HG02610 (cell line): ENCODE results near the gene MAML1.
"Not testable (repeated sequence)": the region's sequence is repeated elsewhere in the genome, so short reads cannot be mapped to it uniquely, and the experiment has no call there.

ENCODE experiments used
- ATAC-seq: cut with Tn5 transposase; IDR thresholded peaks from one replicate; pipeline ENCODE4 v1.9.1; 2021; ENCODE audit warnings: mild to moderate bottlenecking, moderate library complexity; ENCODE audit not compliant: unreplicated experiment

Gene MAML1

DNA sequence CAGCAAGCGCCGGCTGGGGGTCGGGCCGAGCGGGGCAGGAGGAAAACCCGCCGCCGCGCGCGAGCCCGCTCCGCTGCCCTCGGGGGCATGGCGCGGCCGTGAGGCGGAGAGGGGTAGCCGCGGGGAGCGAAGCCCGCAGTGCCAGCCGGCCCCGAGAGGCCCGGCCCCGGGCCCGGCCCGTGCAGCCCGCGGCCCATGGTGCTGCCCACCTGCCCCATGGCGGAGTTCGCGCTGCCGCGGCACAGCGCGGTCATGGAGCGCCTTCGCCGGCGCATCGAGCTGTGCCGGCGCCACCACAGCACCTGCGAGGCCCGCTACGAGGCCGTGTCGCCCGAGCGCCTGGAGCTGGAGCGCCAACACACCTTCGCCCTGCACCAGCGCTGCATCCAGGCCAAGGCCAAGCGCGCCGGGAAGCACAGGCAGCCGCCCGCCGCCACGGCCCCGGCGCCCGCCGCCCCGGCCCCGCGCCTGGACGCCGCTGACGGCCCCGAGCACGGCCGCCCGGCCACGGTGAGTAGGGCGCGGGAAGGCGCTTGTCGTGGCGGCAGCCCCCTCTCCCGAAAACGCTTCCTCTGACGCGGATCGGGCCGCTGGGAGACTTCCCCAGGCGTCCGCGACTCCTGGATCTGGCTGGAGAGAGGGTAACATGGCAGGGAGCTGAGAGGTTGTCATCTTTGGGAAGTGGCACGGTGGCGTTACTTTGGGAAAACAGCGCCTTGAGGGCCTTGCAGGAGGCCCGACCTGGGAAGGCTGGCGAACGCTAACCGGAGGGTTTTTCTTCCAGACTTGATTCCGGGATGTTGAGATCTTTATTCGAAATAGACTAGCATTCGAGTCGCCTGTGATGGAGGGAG lies 523 bp downstream of the MAML1 start:
- peak; percentile 21 for ATAC-seq

DNA sequence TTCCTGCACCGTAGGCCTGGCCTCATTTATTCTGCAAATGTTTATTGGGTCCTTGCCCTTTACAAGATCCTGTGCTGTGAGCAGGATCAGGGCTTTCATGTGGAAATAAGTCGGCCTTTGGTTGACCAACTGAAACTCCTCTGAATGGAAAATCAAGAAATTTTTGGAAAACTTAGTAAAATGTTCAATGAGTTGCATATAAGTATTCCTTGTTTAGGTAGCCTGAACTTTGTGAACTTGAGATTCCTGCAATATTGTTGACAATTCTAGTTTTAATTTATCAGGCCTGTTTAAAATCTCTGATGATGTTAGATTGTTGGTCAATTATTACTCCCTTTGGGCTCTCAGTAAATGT lies 1.1 kb downstream of the MAML1 start:
- no peak for ATAC-seq

DNA sequence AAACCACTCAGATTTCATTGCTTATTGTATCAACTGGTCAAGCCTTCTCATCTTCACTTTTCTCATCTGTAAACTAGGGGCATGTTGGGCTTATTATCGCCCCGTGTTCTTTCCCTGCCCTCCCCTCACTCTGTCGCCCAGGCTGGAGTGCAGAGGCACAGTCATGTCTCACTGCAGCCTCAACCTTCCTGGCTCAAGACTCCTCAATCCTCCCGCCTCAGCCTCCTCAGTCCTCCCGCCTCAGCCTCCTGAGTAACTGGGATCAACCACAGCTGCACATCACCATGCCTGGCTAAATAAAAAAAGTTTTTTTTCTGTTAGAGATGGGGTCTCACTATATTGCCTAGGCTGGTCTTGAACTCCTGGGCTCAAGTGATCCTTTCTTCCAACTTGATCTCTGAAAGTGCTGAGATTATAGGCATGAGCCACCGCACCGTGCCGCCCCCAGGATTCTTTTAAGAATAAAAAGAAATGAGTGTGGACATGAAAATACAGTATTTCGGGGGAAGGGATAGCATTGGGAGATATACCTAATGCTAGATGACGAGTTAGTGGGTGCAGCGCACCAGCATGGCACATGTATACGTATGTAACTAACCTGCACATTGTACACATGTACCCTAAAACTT lies 2.0 kb downstream of the MAML1 start:
- ATAC-seq, result no peak

DNA sequence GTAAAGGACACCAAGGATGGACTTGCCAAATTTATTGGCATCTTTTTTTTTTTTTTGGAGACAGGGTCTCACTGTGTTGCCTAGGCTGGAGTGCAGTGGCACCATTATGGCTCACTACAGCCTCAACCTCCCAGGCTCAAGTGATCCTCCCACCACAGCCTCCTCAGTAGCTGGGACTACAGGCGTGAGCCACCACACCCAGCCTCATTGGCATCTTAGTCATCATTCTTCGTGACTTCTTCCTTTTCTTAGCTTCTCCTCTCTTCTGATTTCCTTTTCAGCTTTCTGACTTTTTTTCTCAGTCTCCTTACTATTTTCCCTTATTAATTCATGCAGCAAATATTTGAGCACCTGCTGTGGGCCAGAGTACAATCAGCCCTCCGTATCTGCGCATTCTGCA lies 6.1 kb downstream of the MAML1 start:
- no peak for ATAC-seq

DNA sequence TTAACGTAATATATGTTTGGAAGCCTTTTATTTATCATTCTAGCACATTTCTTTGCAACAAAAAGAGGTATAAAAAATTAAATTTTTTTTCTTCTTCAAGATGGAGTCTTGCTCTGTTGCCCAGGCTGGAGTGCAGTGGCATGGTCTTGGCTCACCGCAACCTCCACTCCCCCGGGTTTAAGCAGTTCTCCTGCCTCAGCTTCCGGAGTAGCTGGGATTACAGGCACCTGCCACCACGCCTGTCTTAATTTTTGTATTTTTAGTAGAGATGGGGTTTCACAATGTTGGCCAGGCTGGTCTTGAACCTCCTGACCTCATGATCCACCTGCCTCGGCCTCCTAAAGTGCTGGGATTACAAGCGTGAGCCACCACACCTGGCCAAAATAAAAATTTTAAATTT lies 11.5 kb downstream of the MAML1 start:
- not testable (repeated sequence) for ATAC-seq

DNA sequence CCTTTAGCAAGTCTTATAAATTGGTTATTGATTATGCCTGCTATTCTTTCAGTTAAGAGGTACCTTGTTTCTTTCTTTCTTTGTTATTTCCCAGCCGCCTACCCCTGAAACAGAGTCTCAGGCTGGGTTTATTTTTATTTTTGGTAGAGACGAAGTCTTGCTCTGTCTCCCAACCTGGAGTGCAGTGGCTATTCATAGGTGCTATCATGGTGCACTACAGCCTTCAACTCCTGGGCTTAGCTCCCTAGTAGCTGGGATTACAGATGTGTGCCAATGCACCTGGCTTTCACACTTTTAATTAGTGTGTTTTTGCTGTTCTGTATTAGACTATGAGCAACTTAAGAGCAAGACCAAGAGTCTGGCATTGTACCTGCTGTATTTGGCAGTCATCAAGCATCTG lies 14.2 kb downstream of the MAML1 start:
- ATAC-seq, result no peak

DNA sequence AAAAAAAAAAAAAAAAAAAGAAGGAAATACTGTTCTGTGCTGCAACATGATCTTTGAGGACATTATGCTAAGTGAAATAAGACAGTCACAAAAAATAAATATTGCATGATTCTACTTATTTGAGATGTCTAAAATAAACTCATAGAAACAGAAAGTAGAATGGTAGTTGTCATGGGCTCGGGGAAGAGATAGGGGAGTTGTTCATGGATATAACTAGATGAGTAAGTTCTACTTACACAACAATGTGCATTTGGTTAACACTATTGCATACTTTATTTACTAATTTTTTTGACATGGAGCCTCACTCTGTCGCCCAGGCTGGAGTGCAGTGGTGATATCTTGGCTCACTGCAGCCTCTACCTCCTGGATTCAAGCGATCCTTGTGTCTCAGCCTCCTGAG lies 15.2 kb downstream of the MAML1 start:
- ATAC-seq, result no peak

DNA sequence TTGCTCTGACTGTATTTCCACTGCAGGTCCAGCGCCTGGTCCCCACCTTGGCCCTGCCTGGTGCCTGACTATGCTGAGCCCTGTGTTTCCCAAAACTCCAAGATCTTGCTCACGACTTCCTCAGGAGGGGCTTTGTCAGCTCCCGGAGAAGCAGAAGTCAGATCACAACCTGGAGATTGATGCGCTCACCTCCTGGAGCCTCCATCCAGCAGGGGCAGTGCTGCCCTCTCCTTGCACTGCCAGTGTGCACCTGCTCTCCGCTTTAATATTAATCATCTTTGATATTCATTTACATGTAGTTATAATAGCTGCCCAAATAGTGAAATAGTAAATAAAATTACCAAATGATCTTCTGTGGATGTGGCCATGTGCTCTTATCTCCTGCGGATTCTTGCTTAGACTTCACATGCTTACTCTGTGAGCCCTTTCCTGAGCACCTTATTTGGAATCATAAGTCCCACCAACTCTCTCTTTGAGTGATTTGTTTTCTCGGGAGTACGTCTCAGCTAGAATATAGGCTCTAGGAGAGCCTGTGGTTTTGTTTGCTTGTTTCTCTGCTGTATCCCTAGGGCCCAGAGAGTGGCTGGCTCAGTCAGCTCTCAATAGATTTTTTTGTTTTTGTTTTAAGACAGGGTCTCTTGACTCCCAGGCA lies 17.4 kb downstream of the MAML1 start:
- ATAC-seq, result no peak

DNA sequence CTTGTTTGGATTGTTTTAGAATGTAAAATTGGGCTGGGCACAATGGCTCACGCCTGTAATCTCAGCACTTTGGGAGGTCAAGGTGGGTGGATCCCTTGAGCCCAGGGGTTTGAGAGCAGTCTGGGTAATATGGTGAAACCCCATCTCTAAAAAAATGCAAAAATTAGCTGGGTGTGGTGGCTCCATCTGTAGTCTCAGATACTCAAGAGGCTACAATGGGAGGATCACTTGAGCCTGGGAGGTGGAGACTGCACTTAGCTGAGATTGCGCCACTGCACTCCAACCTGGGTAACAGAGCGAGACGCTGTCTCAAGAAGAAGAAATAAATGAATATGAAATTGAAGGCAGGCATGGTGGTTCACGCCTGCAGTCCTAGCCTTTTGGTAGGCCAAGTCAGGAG lies 21.3 kb downstream of the MAML1 start:
- no peak for ATAC-seq

DNA sequence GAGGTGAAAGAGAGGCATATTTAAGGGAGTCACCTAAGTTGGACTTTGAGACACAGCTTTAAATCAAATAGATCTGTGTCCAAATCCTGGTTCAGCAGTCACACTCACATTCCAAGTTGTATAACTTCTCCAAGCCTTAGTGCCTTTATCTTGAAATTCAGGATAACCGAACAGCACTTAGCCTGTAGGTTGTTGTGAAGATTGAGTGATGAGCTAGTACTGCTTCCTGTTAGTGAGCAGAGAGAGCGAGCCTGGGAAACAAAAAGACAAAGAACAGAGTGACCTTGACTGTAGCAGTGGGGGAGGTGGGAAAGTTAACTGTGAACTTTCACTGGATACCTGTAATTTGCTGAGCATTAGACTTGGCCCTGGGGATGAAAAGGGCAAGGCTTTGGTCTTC lies 22.4 kb downstream of the MAML1 start:
- no peak for ATAC-seq

DNA sequence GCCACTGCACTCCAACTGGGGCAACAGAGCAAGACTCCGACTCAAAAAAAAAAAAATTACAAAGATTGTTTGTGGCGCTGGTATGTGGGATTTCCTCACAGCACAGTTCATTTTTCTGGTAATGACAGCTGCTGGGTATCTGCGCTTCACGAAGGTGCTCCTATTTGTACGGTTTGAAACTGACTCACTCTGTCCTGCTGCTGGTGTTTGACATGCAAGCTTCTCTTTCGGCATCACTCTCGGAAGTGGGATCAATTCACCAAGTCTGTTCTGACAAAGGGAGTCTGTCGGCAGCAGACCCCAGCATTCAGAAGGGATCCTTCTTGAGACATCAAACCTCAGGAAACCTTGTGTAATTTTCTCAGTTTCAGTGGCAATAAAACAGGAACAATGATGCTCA lies 26.3 kb downstream of the MAML1 start:
- no peak for ATAC-seq

DNA sequence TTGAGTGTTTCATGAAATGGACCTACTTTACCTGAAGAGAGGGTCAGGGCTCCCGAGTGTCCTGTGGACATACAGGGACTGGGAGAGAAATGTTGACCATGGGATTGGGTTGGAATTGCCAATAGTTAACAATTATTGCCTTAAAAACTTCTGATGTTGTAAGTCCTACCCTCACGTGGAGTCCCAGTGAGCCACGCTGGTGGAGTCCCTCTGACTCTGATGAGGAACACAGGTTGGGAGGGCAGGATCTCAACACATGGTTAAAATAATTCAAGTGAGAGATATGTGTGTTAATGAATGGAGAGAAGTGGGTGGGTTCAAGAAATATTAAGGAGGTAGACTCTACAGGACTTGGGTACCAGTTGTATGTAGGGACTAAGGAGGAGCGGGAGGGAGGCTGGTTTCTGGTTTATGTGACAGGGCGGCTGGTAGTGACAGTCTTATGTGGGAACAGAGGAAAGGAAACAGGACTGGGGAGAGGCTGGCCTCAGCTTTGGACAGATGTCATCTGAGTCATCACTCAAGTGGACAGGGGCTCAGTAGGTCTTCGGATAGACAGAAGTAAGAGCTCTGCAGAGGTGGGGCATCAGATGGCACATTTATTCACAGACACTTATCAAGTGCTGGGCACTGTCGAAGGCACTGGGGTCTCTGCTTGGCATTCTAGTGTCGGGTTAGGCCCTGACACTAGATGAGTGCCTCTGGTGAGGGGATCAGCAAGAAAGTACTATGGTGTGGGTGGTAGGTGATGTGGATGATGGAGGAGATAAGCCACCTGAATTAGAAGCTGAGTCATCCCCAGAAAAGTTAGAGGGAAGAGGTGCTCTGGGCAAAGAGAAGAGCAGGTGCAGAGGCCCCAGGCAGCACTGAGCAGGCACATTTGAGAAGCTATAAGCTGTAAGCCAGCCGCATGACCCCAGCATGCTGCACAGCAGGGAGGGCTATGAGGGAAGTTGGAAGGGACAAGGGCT lies 27.2 kb downstream of the MAML1 start:
- ATAC-seq, result peak; percentile 47

DNA sequence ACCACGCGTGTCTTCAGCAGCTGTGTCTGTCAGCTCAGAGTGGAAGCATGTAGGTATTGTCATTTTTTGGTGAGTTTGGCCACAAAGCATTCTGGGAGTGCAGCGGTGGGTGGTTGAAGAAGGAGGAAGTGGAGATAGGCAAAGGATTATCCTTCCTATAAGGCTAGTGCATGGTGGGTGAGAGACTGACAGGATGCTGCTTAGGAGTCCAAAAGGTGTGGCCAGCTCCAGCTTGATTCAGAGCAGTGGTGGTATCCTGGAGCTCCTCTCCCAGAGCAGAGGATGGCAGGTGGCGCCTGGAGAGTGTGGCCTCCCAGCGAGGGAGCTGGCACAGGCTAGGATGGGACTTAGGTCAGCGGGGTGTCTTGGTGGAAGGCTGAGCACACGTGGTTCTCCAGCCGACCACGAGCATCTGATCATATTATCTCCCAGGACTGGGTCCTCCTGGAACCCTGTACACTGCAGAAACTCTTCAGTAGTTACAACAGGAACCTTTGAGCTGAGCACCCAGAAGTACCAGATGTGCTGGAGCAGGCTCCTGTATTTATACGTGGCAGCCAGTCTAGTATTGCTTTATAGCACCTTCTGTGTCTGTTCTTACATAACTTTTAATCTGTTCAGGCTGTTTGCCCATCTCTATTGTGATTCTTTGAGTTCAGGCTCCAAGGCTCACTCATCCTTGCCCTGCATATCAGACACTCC lies 29.6 kb downstream of the MAML1 start:
- no peak for ATAC-seq

DNA sequence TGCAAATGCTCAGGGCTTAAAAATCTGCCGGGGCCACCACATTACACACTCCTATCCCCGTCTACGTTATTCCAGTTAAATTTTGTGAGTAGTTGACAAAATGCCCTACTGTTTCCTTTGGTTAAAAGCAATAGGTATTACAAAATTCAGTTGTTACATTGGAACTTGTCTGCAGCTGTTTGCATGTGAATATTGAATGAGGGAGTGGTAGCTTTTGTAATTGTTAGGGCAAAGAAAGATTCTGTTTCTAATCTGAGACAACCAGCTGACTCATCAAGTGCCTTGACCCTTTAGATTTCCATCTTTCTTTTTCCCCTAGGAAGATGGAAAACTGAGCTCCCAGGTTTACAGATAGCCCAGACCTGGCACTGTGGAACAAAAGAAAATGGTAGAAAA lies 30.2 kb downstream of the MAML1 start:
- ATAC-seq, result no peak

DNA sequence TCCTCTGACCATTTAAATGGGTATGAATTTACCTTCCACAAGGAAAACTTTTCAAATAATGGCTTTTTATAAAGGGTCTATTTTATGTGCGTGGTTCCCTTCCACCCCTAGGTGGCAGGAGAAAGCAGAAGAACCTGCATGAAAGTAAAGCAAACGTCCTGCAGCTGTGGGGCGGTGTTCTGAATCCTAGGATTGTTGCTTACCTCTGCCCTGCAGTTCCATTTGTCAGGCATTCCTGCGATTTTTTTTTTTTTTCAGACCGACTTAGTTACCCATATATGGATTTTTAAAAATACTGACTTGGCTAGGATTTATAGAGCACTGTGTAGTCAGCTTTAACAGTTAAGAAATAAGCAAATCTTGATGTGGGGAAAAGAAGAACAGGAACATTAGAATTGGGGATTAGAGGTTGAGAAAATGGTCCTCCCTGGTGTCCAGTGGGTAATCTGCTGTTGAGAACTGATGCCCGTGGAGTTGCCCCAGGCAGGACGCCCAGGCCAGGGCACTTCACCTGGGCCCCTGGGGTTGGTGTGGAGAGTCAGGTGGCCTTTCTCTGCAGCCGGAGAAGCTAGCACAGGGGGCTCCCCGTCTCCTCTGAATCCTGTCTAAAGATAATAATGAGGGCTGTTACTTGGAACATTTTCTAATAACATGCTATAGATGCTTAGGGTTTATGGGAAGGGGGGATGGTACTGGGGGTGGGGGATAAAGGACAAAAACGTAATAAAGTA lies 30.8 kb downstream of the MAML1 start:
- ATAC-seq, result no peak

DNA sequence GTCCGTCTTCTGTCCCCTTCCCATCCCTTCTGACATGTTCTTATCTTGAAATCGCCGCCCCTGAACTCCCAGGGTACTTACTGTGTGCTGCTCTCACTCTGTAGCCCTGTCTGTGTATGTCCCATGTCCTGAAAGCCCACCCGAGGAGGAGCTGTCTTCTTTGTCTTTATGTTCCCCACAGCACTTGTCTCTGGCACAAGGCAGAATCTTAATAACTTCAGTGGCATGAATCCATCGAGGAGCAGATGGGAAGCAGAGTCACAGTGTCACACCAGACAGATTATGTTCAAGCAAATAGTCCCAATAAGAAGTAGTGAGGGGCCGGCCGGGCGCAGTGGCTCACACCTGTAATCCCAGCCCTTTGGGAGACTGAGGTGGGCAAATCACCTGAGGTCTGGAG lies 31.4 kb downstream of the MAML1 start:
- ATAC-seq, result no peak

DNA sequence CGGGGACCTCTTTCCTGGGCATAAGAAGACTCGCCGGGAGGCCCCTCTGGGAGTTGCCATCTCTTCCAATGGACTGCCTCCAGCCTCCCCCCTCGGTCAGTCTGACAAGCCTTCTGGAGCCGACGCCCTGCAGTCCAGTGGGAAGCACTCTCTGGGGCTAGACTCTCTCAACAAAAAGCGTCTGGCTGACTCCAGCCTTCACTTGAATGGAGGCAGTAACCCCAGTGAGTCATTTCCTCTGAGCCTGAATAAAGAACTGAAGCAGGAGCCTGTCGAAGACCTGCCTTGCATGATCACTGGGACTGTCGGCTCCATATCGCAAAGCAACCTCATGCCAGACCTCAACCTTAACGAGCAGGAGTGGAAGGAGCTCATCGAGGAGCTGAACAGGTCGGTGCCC lies 32.8 kb downstream of the MAML1 start:
- no peak for ATAC-seq

DNA sequence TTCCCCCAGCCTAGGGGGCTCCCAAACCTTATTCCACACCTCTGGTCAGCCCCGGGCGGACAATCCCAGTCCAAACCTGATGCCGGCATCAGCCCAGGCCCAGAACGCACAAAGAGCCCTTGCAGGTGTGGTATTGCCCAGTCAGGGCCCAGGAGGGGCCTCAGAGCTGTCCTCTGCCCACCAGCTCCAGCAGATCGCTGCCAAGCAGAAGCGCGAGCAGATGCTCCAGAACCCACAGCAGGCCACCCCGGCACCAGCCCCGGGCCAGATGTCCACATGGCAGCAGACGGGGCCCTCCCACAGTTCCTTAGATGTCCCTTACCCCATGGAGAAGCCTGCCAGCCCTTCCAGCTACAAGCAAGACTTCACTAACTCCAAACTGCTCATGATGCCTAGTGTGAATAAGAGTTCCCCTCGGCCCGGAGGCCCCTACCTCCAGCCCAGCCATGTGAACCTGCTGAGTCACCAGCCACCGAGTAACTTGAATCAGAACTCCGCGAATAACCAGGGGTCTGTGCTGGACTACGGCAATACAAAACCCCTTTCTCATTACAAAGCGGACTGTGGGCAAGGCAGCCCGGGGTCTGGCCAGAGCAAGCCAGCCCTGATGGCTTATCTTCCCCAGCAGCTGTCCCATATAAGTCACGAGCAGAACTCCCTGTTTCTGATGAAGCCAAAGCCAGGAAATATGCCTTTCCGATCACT lies 33.6 kb downstream of the MAML1 start:
- ATAC-seq, result no peak
